Hepatocyte (in vitro differentiated cells): ENCODE data around the gene TAS2R7. TPM values are rescaled to one million over a fixed set of nuclear protein-coding genes. Genes with fewer than 3 reads are reported as not detected.

Experiments used
- DNase-seq: peaks from one replicate; pipeline ENCODE4 v3.0.0-alpha.2; 2016; ENCODE audit warnings: low spot score
- H2AFZ ChIP-seq: fragments of 200-600 bp; sonication (generic); 2 replicates; pipeline ENCODE4 v1.6.0; 2016; ENCODE audit warnings: antibody characterized with exemption, mild to moderate bottlenecking
- H3K27ac ChIP-seq: fragments of 200-600 bp; sonication (generic); 2 replicates; pipeline ENCODE4 v1.5.1; 2016; ENCODE audit warnings: mild to moderate bottlenecking
- H3K27me3 ChIP-seq: fragments of 200-600 bp; sonication (generic); 2 replicates; pipeline ENCODE4 v1.6.1; 2016
- H3K36me3 ChIP-seq: fragments of 200-600 bp; sonication (generic); replicated peaks from 2 replicates; pipeline ENCODE4 v1.5.1; 2016; ENCODE audit warnings: low read depth; ENCODE audit not compliant: insufficient read depth
- H3K4me1 ChIP-seq: fragments of 200-600 bp; sonication (generic); 2 replicates; pipeline ENCODE4 v1.5.1; 2016; ENCODE audit warnings: mild to moderate bottlenecking, moderate library complexity; ENCODE audit not compliant: insufficient read depth
- H3K4me2 ChIP-seq: fragments of 200-600 bp; sonication (generic); 2 replicates; pipeline ENCODE4 v1.6.0; 2016
- H3K4me3 ChIP-seq: fragments of 200-600 bp; sonication (generic); 2 replicates; pipeline ENCODE4 v1.5.1; 2016; ENCODE audit warnings: mild to moderate bottlenecking
- H3K79me2 ChIP-seq: fragments of 200-600 bp; sonication (generic); 2 replicates; pipeline ENCODE4 v1.6.0; 2017; ENCODE audit warnings: mild to moderate bottlenecking
- H3K9me2 ChIP-seq: fragments of 200-600 bp; sonication (generic); replicated peaks from 2 replicates; pipeline ENCODE4 v1.6.0; 2017; ENCODE audit warnings: mild to moderate bottlenecking; ENCODE audit not compliant: insufficient read depth
- H3K9me3 ChIP-seq: fragments of 200-600 bp; sonication (generic); 2 replicates; pipeline ENCODE4 v1.5.1; 2016; ENCODE audit warnings: low read depth, mild to moderate bottlenecking
- H4K20me1 ChIP-seq: fragments of 200-600 bp; sonication (generic); 2 replicates; pipeline ENCODE4 v1.6.0; 2016; ENCODE audit warnings: mild to moderate bottlenecking; ENCODE audit not compliant: insufficient read depth, poor library complexity, severe bottlenecking
- CTCF ChIP-seq: fragments of 200-600 bp; sonication (generic); IDR thresholded peaks from 2 replicates; pipeline ENCODE4 v1.5.1; 2016; ENCODE audit warnings: antibody characterized with exemption, mild to moderate bottlenecking; ENCODE audit not compliant: poor library complexity
- EZH2 ChIP-seq: fragments of 200-600 bp; sonication (generic); IDR thresholded peaks from 2 replicates; pipeline ENCODE4 v1.6.1; 2016; ENCODE audit warnings: antibody characterized with exemption, mild to moderate bottlenecking, borderline replicate concordance
- EZH2phosphoT487 ChIP-seq: fragments of 200-600 bp; sonication (generic); IDR thresholded peaks from one replicate; pipeline ENCODE4 v1.6.1; 2018; ENCODE audit warnings: antibody characterized with exemption, mild to moderate bottlenecking, low read depth, moderate library complexity; ENCODE audit not compliant: unreplicated experiment, severe bottlenecking
- WGBS: methylation state at CpG from one replicate; pipeline ENCODE4 v1.1.6; 2016; ENCODE audit warnings: low lambda C conversion rate; ENCODE audit errors: missing lambda C conversion rate; 5-methylcytosine and 5-hydroxymethylcytosine counted together
- polyA plus RNA-seq: library from polyadenylated mRNA; unstranded; fragments of >200 nt; fragmentation: Nextera tagmentation; extraction: Ambion mirVana; gene quantifications from 2 replicates; pipeline ENCODE4 v1.2.1, GENCODE V29; 2016
- total RNA-seq: library from RNA; depleted of rRNA; stranded (reverse); fragments of >200 nt; gene quantifications from 2 replicates; pipeline ENCODE4 v1.2.3, GENCODE V29; 2014

Gene TAS2R7
- total and polyA plus RNA-seq, 2 experiments from 2014 or later: not detected

- Histone ChIP-seq H3K27ac (no peak overlapping the region), H3K9me3 (no peaks in the 10 kb centered on the region), H3K4me3 (no peak overlapping the region), H2AFZ (no peak overlapping the region), H3K4me1 (no peaks in the 10 kb centered on the region), H3K9me2 (no peaks in the 10 kb centered on the region), H3K4me2 (no peak overlapping the region), H3K36me3 (no peaks in the 10 kb centered on the region), H3K79me2 (no peaks in the 10 kb centered on the region), H4K20me1 (no peaks in the 10 kb centered on the region), H3K27me3 (peaks cover 8% of the 10 kb centered on the region)
- 16% methylated on average over 1 of the region's 1 CpG for WGBS
- DNase-seq: peak; percentile 32
- no peak for TF ChIP-seq EZH2phosphoT487
- TF ChIP-seq CTCF: peak; percentile 80
These were observed 31.2 kb downstream of the TAS2R7 start for GRCh38 chr12:10771132-10771733.

GRCh38 chr12:10759657-10760056 is 42.8 kb downstream of the TAS2R7 start:
- no peak overlapping the region for H3K4me3 ChIP-seq
- H3K36me3 ChIP-seq: no peaks in the 10 kb centered on the region
- no peak overlapping the region for H3K27ac ChIP-seq
- DNase-seq: no peak
- no peak for TF ChIP-seq CTCF
- TF ChIP-seq EZH2: no peak
- no peak for TF ChIP-seq EZH2phosphoT487
- H3K9me3 ChIP-seq: no peaks in the 10 kb centered on the region
- WGBS: 50% methylated on average over 2 of the region's 2 CpGs
- H3K4me1 ChIP-seq: no peaks in the 10 kb centered on the region
- H3K4me2 ChIP-seq: no peak overlapping the region
- no peak overlapping the region for H2AFZ ChIP-seq
- no peaks in the 10 kb centered on the region for H3K79me2 ChIP-seq
- no peaks in the 10 kb centered on the region for H3K9me2 ChIP-seq
- H4K20me1 ChIP-seq: no peaks in the 10 kb centered on the region
- peaks cover 11% of the 10 kb centered on the region for H3K27me3 ChIP-seq

- H3K4me1 ChIP-seq: no peaks in the 10 kb centered on the region
- no peak overlapping the region for H2AFZ ChIP-seq
- no peaks in the 10 kb centered on the region for H4K20me1 ChIP-seq
- H3K9me2 ChIP-seq: no peaks in the 10 kb centered on the region
- H3K4me3 ChIP-seq: no peak overlapping the region
- no peaks in the 10 kb centered on the region for H3K9me3 ChIP-seq
- H3K27ac ChIP-seq: no peak overlapping the region
- H3K4me2 ChIP-seq: no peak overlapping the region
- no peaks in the 10 kb centered on the region for H3K36me3 ChIP-seq
- 87% methylated on average over 4 of the region's 4 CpGs for WGBS
- H3K79me2 ChIP-seq: no peaks in the 10 kb centered on the region
- DNase-seq: no peak
- H3K27me3 ChIP-seq: peaks cover 8% of the 10 kb centered on the region
- TF ChIP-seq CTCF (no peak), EZH2phosphoT487 (no peak), EZH2 (no peak)
These were observed 46.2 kb downstream of the TAS2R7 start for GRCh38 chr12:10756194-10756593.
